ENCODE data around the gene MGAT5B.

GRCh38 chr17:76873856-76874255, 5.7 kb downstream of the MGAT5B start:
- TF ChIP-seq EZH2 (IDR thresholded peaks at IDR 0.05; ENCODE audit: low read depth): no peak
- TF ChIP-seq CTCF (conservative IDR thresholded peaks at IDR 0.05): no peak

All from PC-9 (cell line).